ENCODE measurements around the gene ITPKB.

The ITPKB gene

DNA sequence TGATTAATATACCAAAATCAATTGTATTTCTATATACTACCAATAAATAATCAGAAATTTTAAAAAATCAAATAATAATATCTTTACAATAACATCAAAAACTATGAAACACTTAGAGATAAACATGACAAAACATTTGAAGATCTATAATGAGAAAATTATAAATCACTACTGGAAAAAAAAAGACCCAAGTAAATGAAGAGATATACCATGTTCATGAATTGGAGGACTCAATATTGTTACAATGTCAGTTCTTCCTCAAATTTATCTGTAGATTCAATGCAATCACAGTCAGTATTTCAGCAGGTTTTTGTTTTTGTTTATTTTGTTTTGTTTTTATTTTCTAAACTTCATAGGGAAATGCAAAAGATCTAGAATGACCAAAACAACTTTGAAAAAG, 4.2 kb upstream of the ITPKB start:
- TF ChIP-seq CTCF (IDR thresholded peaks at IDR 0.05) = no peak
- DNase-seq (ENCODE audit: low spot score) = no peak
- Histone ChIP-seq H3K27ac (no peak overlapping the region), H3K4me3 (no peak overlapping the region)

- DNase-seq (ENCODE audit: low spot score) = no peak
- no peak overlapping the region for H3K27ac ChIP-seq
- no peak for TF ChIP-seq CTCF (IDR thresholded peaks at IDR 0.05)
- H3K4me3 ChIP-seq = no peak overlapping the region
Observed at GRCh38 chr1:226741009-226741408, 1.9 kb upstream of the ITPKB start.

DNA sequence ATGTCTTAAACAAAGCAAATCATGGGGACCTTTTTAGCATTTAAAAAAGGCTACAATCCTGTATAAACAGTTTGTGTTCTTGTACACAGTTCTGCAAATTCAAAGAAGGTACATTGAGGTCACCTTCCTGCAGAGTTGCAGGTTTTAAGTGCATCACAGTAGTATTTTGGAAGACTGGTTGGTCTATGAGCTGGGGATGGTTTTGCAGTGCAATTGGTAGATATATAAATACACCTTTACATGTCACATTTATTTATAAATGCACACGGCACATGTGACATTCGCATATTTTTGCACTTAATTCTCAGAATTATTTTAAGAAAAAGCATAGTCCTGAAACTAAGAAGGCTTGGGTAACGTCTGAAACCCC, 599 bp upstream of the ITPKB start:
- peak overlapping the region; percentile 94 for H3K4me3 ChIP-seq
- no peak for DNase-seq (ENCODE audit: low spot score)
- no peak for TF ChIP-seq CTCF (IDR thresholded peaks at IDR 0.05)
- peak overlapping the region; percentile 11 to 35 for H3K27ac ChIP-seq

DNA sequence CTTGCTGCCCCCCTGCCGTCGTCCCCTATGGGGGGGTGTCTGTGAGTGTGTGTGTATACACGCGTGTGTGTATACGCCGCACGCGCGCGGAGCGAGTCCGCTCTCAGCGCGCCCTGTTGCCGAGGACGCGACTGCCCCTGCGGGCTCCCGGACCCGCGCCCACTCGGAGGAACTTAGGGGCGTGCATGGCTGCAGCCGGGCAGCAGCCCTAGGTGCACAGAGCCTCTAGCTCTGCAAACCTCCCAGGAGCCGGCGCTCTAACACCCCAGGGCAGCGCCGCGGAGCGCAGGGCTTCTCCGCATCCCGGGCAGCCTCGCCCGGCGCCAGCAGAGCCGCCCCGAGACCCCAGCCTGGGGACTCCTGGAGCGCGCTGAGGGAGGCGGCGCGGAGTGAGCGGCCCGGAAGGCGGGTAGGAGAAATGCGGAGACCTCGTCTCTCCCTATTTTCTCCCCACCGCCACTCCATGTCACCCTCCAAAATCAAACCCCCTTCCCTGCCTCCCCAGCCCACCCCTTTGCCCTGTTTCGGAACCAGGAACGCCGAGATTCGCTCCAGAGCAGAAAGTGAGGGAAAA, 574 bp downstream of the ITPKB start:
- TF ChIP-seq CTCF (IDR thresholded peaks at IDR 0.05) = no peak
- Histone ChIP-seq H3K27ac (peak overlapping the region; percentile 55 to 86), H3K4me3 (peak overlapping the region; percentile 94)
- no peak for DNase-seq (ENCODE audit: low spot score)

DNA sequence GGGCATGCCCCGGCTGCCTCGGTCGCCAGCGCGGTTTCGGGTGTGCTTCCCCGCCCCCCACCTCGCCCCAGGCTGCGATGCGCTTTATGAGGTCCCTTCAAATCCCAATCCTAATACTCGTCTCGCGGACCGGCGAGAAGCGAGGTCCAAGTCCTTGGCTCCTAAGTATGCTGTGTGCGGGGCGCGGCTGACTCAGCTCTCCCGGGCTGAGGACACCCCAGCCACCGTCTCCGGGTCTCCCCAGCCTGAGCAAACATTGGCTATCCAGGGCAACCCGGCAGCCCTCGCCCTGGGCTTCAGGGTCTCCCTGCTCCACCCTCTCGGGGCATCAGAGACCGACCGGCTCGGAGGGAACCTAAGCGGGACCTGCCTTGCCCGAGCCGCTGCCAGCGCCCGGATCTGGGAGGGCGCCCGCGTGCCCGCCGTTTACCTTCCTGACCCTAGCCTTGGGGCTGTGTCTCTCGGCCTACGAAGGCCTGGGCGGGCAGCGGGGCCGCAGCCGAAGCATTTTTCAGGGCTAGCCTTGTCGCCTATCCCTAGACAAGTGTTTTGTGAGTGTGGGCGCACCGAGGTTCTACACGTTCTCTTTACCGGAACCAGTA, 1.2 kb downstream of the ITPKB start:
- peak overlapping the region; percentile 94 for H3K4me3 ChIP-seq
- TF ChIP-seq CTCF (IDR thresholded peaks at IDR 0.05) = no peak
- peak overlapping the region; percentile 55 to 86 for H3K27ac ChIP-seq
- peak; percentile 82 for DNase-seq (ENCODE audit: low spot score)

DNA sequence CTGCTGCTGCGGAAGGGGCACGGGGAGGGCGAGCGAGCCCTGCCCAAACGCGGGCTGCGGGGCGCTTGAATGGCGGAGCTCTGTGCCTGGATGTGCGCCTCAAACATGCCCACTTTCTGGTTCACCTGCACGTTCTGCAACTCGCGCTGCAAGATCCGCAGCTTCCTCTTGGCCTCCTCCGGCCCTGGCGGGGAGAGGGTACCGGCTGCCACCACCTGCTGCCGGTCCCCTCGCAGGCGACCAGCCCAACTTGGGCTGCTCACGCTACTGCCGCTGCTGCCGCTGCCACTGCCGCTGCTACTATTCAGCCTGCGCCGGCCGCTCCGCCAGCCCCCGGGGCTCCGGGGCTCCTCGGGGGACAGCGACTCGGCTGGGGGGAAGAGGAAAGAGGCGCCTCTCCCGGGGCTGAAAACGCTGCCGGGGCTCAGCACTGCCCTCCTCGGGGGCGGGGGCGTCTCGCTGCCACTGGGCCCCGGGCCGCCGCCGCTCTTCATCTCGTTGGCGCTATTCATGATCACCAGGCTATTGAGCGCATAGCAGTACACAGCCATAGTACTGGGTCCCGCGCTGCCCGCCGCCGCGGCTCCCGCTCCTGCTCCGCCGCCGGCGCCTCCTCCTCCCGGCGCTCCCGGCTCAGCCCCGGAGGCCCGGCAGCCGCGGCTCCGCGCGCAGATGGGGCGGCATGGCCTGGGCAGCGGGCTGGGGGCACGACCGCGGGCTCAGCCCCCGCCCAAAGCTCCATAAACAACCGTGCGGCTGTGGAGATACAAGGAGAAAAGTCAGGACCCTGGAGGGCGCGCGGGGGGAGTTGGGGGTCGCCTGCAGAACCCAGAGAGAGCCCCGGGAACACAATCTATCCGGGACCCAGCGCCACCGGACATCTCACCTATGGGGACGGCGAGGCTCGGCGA, 1.9 kb downstream of the ITPKB start:
- peak; percentile 77 for DNase-seq (ENCODE audit: low spot score)
- no peak for TF ChIP-seq CTCF (IDR thresholded peaks at IDR 0.05)
- Histone ChIP-seq H3K27ac (peak overlapping the region; percentile 55 to 86), H3K4me3 (peak overlapping the region; percentile 94)

Measured in coronary artery (tissue), 2 donors.